ENCODE results near the gene CATSPER4.

CATSPER4 gene

DNA sequence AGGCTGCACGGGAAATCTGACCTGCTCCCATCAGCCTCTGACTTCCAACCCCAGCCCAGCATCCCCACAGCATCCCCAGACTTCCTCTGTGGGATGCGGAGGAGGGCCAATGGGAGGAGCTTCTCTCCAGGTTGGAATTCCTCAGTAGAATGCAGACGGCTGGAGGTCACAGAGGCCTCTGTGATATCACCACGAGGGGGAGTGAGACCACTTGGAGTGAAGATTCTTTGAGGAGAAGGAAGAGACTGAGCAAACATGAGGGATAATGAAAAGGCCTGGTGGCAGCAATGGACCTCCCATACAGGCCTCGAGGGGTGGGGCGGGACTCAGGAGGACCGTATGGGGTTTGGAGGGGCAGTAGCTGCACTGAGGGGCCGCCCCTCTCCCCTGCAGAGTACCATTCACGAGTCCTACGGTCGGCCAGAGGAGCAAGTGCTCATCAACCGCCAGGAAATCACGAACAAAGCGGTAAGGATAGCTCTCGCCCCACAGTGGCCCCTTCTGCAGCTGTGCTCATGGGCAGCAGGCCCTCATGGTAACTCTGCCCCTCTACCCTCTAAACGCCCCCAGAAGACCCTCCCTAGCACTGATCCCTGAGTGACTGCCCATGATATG lies at the start of gene CATSPER4:
Gene CATSPER4 (plus strand): TSS at position 230 of the 615 bp plus-strand sequence. CDS start 26 bp downstream, at position 256.
- DNase-seq, result no peak

DNA sequence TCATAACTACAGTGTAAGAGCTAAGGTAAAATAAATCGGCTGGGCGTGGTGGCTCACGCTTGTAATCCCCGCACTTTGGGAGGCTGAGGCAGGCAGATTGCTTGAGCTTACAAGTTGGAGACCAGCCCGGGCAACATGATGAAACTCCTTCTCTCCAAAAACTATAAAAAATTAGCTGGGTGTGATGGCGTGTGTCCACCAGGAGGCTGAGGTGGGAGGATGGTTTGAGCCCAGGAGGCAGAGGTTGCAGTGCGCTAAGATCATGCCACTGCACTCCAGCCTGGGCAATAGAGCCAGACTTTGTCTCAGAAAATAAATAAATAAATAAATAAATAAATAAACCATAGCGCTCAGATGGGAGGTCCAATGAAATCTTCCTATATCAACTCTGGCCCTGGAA lies 48.2 kb upstream of the CATSPER4 start:
- DNase-seq, result no peak

DNA sequence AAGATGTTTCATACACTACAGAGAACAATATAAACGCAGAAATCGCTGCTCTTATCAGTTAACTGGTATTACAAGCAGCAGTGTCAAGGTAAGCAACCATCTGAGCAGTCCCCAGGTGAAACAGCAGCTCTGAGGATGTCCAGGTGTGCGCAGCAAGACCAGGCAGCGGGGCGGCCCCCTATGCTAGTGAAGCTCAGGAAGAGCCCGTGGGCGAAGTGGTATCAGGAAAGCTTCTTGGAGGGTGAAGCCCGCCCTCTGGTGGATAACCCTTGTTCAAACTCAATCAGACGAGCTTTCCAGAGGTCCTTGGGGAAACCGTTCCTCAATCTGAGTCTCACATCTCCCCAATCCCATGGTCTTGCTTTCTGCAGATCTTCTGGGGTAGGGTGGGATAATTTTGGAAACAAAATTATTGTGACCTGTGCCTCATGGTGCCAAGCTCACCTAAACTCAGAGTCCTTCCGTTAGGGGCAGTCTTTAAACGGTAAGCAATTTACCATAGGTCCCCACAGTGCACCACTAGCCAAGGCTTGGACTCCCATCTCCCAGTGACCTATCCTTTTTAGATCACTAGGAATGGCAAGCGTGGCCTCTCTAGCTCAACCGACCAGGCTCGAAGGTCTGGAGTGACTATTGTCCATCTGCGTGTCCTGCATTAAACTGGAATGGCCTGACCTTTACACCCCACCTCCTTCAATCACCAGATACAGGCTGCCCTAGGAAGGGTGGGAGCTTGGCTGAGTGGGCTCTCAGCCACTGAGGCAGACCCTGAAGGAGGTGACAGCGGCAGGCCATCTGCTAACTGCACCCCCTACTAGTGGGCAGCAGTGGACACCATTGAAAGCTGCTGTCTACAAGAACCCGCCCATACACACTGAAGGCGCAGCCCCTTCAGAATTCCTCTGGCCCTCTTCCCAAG lies 45.1 kb upstream of the CATSPER4 start:
- peak; percentile 47 for DNase-seq

DNA sequence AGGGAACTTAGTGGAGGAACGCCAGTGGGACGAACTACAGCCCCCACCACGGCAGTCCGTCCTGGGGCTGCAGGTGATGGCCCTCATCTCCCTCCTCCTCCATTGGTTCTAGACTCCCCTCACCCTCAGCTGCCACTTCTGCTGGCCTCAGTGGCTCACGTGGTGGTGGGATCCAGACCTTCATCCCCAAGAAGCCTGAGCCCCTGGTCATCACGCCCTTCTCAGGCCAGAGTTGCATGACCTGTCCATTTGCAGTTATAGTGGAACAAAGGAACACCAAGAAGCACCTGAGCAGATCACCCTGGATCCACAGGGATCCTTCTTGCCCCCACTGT lies 44.5 kb upstream of the CATSPER4 start:
- no peak for DNase-seq

DNA sequence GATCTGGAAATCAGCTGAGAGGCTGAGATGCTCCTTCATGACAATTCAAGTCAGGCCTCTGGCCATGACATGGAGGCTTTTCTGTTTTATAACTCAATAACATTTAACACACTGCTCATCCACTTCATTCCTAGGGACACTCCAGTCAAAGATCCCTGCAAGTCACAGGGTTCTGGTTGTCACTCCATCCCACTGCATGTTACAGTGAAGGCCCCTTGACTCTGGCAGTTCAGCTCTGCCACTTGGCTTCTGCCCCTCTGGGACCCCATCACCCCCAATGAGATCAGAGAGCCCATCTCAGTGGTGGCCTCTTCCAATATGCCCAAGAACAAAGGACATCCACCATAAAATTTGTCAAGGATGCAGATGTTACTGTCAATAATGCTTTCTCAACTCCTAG lies 41.5 kb upstream of the CATSPER4 start:
- DNase-seq, result no peak

DNA sequence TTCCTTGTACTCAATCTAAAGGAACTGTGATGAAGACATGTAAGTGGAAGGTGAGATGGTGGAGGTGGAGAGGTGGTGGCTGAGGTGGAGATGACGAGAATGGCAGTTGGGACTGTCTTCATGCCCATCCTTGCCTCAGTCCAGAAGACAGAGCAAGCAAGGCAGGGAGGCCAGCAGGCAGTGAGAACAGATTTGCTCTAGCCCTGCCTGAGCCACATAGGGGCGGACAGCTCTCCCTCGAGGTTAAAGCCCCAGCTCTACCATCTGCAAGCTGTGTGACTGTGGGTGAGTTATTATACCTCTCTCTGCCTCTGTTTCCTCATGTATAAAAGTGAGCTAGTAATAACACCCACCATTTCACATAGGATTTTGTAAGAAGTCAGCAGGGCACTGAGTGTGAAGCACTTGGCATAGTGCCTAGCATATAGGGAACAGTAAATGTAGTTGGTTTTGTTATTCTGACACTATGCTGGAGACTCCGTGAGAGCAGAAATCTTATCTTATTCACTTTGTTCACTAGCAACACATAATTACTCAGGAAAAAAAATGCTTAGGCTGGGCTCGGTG lies 36.4 kb upstream of the CATSPER4 start:
- no peak for DNase-seq

DNA sequence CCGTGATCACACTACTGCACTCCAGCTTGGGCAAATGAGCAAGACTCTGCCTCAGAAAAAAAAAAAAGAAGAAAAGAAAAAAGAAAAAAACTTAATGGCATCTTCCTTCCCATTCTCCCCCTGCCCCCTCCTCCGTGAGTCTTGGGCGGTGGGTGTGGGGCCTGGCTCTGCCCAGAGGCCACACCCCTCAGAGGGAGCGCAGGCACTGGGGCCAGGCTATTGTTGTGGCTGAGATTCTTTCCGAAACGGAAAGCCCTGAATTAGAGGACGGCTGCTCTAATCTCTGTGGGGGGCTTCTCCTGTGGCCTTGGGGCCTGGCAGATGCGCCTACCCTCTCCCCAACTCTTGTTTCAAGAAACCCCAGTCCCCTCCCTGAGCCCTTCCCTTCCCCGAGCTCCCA lies 35.7 kb upstream of the CATSPER4 start:
- no peak for DNase-seq

DNA sequence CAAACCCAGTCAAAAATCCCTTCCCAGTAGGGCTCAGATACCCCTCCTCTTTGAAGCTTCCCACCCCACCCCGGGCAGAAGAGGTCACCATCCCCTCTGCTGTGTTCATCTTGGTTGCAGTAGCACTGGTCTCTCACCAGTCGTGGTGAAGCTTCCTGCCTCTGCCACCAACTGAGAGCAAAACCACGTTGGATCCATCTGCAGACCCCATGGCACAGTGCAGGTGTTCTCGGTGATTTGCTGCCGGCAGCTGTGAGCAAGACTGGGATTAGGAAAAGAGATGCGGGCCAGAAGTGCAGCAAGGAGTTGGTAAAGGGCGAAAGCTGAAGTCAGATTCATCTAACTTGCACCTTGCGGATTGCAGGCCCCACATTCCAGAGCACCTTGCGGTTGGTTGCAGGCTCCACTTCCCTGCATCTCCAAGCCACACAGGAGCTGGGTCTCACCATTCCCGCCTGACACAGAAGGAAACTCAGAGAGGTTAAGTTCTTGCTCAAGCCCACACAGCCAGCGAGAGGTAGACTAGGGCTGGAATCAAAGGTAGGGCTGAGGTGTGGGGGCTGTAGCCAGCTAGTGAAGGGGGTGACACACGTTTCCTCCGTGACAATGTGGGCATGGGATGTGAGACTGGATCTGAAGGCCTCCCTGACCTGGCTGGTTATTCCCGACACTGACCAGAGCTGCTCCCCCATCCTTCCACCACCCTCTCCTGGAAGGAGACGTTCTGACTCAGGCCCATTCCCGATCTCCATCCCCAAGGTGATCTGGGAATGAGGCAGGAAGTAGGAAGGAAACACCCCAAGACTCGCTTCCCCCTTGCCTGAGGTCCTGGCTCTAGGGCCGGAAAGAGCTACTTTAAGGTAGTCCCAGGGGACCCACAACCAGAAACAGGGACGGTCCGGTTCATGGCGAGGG lies 34.8 kb upstream of the CATSPER4 start:
- DNase-seq, result no peak

DNA sequence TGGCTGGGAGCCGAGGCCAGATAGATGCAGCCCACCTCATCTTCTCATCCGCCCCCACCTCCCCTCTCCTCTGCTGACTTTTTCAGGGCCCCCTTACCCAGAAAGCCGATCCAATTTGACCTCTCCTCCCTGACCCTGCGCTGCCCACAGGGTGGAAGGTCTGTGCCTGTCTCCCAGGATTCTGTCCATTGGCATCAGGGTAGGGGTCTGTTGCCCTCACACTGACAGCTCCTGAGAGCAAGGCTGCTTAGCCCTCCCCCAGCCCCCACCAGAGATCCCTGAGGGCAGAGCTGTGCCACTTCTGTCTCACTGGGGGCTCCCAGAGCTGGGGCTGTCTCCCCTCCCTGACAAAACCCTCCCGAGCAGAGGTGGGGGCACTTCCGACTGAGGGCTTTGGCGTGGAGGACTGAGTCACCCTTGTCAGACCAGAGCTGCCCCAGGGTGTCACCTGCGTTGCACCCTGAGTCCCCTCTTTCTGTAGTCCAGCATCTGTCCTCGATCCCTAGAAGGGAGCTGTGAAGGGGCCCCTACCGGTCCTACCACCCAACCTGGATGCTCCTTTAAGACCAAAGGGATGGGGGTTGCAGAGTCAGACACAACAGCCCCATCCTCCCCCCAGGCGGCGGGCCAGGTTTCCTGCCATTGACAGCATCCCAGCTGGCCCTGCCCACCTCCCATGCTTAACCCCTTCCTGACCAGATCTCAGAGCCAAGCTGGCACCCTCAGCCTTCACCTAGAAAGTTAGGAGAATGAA lies 33.9 kb upstream of the CATSPER4 start:
- DNase-seq, result no peak

DNA sequence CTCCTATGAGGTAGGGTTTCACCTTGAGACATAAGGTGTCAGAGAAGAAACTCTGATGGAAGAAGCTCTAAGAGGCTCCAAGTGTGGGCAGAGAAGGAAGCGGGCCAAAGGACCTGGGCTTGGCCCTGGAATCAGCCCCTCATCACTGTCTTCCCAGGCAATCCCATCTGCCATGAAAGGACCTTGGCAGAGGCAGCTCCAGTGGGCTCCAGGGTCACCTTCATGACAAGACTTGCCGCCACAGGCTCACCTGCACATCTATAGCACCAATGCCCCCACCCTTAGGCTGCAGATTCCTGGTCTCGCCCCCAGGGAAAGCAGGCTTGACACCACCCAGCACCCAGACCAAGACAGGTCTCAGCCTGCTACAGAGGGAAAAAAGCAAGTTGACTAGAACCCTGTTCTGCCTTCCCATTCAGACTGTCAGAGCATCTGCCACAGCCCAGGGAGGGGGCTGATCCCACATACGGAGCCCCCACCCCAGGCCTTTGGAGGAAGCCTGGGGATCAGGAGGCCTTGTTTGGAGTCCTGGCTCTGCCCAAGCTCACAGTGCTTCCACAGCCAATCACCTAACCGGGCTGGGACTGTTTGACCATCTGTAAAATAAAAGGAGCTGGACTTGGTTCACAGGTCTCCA lies 32.0 kb upstream of the CATSPER4 start:
- no peak for DNase-seq

DNA sequence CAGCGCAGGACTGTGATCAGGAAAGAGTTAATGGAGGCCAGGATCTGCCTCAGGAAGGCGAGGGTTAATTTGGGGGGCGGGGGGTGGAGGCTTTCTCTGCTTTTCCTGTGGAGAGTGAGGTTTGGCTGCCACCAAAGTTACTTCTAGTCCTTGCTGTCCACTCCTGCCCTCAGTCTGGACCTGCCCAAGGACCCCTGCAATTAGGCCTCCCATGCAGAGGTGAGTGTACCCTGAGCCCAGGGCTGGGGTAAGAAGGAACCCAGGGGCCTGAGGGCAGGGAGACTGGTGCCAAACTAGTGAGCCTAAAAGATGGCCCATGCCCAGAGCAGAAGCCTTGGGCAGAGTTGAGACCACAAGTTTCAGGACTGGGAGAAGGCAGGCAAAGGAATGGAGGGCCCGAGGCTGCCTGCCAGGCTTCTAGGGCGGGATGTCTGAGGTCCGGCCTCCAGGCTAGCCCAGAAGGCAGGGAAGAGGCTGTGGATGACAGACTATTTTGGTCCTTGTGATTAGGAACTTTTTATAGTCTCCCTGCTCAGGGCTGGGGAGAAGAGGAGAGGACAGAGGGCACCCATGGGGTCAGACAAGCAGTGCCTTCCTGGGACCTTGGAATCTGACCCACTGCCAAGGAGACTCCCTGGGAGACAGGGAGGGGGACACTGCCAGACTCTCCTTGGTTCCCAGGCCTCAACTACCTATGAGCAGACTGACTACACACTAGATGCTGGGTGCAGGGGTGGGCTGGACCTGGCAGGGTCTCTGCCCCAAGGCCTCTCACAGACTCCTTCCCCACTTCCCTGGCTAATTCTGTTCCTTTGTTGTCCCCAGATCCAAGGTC lies 31.3 kb upstream of the CATSPER4 start, which contains the start of gene FAM110D:
Gene FAM110D (plus strand): TSS at position 172 of the 835 bp plus-strand sequence. CDS start 2,213 bp downstream, outside the sequence.
- no peak for DNase-seq

DNA sequence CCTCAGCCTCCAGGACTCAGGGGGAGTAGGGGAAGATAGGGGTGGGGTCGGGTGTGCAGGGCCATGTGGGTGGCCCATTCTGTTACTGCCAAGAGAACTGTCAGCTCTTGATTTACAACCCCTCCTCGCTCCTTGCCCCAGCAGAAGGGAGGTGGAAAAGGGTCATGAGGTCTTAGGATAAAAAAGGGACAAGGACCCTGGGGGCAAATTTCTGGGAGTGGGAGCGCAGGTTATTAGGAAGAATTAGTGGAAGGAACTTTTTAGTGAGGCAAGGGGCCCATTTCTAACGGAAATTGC lies 30.7 kb upstream of the CATSPER4 start:
- no peak for DNase-seq

DNA sequence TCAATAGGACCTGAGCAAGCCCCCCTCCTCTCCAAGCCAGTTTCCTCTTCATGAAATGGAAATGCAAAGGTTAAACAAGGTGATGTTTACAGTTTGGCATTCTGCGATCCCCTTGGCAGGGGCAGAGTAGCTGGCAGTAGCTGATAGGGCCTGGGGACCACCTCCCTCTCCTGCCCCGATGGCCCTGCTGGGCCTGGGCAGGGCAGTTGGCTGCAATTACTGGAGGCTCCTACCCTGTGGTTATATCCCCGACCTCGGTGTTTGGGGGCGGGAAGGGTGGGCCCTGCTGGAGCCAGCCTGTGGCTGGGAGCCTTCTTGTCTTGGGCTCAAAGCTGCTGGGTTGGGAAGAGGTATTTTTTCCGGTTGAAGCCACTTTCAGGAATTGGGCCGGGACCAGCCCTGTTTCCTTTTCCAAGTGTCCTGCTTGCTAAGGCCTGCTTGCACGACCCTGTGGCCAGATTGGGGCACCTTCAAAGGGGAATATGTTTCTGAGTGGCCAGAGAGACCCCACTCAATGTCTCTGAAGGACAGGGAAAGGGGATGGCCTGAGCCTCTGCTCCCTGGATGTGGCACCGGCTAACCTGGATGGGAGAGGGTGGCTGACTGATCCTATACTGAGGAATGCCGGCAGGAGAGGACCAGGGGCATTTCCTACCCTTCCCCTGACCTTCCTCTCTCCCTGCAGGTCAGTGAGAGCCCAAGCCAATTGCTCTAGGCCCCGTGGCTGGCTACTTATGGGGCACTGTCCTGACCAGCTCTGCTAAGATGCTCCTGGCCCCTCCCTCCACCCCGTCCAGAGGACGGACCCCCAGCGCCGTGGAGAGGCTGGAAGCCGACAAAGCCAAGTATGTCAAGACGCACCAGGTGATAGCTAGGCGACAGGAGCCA lies 29.6 kb upstream of the CATSPER4 start:
- DNase-seq, result no peak

DNA sequence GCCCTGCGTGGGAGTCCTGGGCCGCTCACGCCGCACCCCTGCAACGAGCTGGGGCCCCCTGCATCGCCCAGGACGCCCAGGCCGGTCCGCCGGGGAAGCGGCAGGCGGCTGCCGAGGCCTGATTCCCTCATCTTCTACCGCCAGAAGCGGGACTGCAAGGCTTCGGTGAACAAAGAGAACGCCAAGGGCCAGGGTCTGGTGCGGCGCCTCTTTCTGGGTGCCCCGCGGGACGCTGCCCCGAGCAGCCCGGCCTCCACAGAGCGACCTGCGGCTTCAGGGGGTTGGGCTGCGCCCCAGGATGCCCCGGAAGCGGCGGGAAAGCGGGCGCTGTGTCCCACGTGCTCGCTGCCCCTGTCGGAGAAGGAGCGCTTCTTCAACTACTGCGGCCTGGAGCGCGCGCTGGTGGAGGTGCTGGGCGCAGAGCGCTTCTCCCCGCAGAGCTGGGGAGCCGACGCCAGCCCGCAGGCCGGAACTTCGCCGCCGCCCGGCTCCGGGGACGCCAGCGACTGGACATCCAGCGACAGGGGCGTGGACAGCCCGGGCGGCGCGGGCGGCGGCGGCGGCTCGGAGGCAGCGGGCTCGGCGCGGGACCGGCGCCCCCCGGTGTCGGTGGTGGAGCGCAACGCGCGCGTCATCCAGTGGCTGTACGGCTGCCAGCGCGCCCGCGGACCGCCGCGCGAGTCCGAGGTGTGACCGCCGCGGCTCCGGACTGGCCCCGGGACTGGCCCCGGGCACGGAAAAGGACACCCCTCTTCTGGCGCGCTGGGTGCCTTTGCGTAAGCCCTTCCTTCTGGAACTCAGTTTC lies 28.8 kb upstream of the CATSPER4 start:
- no peak for DNase-seq

DNA sequence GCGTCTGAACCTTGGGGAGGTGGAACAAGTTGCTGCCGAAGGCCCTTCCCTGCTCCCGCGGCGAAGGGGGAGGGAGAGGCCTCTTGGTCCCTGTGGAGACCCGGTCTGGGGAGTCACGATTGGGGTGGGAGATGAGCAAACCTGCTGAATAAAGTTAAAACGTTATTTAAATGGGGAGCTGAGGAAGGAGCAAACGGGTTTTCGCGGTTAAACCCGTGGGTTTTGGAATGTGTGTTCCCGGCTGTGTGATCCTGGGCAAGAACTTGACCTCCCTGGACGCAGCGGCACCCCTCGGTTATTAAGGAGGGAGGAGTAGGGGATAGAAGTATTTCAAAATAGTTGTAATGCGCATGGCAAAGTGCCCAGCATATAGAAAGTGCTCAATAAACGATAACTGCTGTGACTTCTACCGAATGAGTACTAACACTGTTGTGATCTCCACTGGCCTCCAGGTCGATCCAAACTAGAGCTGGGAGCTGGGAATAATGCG lies 28.1 kb upstream of the CATSPER4 start:
- DNase-seq, result no peak

DNA sequence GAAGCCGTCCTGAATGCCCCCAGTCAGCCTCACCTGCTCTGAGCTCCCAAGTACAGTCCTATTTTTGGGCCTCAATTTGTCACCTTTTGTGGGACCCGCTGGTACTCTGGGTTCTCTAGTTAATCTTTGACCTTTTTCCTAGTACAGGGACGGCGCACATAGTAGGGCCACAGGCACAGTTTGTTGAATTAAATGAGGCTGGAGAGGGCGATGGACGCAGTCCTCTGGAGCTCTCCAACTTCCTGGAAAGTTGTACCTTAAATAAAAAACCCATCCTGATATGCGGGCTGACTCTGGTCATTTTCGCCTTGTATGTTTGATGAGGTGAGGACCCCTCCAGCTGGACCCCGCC lies 26.7 kb upstream of the CATSPER4 start:
- DNase-seq, result no peak

DNA sequence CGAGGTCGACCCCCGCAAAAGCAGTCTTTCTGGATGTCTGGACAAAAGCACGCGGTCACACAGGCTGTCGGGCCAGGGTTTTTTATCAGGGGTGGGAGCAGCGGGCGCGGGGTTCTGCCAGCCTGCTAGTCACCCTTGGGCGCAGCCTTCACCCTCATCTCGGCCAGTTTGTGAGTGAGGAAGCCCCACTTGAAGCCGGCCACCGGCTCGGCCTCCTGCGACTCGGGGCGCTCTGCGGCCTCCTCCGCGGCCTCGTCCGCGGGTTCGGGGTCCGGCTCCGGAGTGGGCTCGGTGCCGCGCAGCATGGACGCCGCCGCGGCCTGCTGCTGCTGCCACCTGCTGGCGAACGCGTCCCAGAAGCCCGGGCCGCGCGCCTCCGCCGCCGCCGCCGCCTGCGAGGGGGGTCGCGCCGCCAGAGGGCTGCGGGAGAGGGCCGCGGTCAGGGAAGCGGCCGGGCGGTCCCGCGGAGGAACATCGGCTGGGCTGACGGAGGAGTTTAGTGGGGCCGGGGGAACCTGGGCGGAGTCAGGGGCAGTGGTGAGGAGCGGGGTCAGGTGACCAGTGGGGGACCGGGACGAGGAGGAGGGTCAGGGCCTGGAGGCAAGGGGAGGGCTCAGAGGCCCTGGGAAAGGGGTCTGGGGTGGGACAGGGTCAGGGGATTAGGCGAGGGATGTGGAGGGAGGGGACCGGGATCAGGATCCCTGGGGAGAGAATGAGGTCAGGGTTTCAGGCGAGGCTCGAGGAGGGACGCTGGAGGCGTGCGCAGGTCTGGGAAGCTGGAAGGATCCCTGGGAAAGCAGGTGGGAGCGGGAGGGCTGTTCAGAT lies 26.2 kb upstream of the CATSPER4 start:
- DNase-seq, result no peak
